ENCODE measurements around the gene WDR38.

- no peak for TF ChIP-seq CTCF (IDR thresholded peaks at IDR 0.05)
- no peak for TF ChIP-seq POLR2A (IDR thresholded peaks at IDR 0.05)
Observed at GRCh38 chr9:124890179-124890578, 36.9 kb downstream of the WDR38 start.

All from right lobe of liver (tissue), 4 donors.